K562 (cell line): ENCODE measurements around the gene SLC39A11. TPM values are rescaled to one million over a fixed set of nuclear protein-coding genes. Genes with fewer than 3 reads are reported as not detected.

Experiments
- PTBP1 ChIP-seq: fragments of 200-400 bp; formaldehyde crosslinking; IDR thresholded peaks from 2 replicates; pipeline ENCODE4 v1.6.1; 2017; ENCODE audit warnings: low read depth, low read length
- TEAD2 ChIP-seq: fragments of 450-650 bp; IDR thresholded peaks from 2 replicates; pipeline ENCODE4 v1.6.1; 2016; ENCODE audit warnings: missing genetic modification characterization, control low read depth, missing compliant biosample characterization
- XRCC3 ChIP-seq: fragments of 450-650 bp; IDR thresholded peaks from 2 replicates; pipeline ENCODE4 v1.6.1; 2017; ENCODE audit warnings: mild to moderate bottlenecking, moderate library complexity
- ZNF766 ChIP-seq: fragments of 200-800 bp; sonication (Bioruptor generic); conservative IDR thresholded peaks from 2 replicates; pipeline ENCODE4 v1.6.1; 2016; ENCODE audit warnings: missing genetic modification characterization, missing compliant biosample characterization
- polyA plus RNA-seq, 8 experiments: library from polyadenylated mRNA; depleted of rRNA in 4 of 8; stranded (reverse) in 5 of 8; unstranded in 3 of 8; fragments of >200 nt; fragmentation: Nextera tagmentation in 2 of 8; fragmentation: Illumina TruSeq in 1 of 8; extraction: Ambion mirVana in 2 of 8; extraction: Trizol in 1 of 8; gene quantifications; 2 replicates each; pipeline versions ENCODE4 v1.2.1 to v1.2.3, GENCODE V29; 2011 to 2014; ENCODE audit warnings: inconsistent platforms in 1 of 8, missing spikeins in 1 of 8
- total RNA-seq, 7 experiments: library from RNA; depleted of rRNA in 6 of 7; stranded (reverse); fragments of >200 nt in 6 of 7; fragmentation: Illumina TruSeq in 2 of 7; extraction: Trizol in 2 of 7; gene quantifications; 2 replicates each; pipeline versions ENCODE4 v1.2.1 to v1.2.3, GENCODE V29; 2011 to 2021; ENCODE audit warnings: low replicate concordance in 1 of 7
- TF ChIP-seq, protein P1 (sequence below): fragments of 450-650 bp; IDR thresholded peaks from 2 replicates; pipeline ENCODE4 v1.6.1; 2016; ENCODE audit warnings: low read depth

Gene SLC39A11
- total and polyA plus RNA-seq, 9 of the 15 experiments (the other 6 are each of a cell fraction or from before 2014, with no cell fraction given), result 10.5 to 26.4 (median 13.4) TPM

DNA sequence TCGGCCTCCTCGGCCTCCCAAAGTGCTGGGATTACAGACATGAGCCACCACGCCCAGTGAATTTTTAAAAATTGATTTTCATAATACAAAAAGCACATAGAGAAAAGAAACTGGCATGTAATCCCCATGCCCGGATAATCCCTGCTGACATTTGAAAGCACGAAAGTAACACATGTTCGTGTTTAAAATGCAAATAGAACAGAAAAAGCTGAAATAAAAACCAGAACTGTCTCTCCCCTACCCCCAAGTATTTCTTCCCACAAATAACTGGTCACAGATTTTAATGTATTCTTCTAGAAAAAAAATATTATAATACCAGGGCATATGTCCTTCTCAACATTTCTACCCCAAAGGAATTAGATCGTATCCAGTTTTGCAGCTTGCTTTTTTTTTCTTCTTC lies 222.9 kb downstream of the SLC39A11 start (continued):
- TF ChIP-seq, protein P1, sequence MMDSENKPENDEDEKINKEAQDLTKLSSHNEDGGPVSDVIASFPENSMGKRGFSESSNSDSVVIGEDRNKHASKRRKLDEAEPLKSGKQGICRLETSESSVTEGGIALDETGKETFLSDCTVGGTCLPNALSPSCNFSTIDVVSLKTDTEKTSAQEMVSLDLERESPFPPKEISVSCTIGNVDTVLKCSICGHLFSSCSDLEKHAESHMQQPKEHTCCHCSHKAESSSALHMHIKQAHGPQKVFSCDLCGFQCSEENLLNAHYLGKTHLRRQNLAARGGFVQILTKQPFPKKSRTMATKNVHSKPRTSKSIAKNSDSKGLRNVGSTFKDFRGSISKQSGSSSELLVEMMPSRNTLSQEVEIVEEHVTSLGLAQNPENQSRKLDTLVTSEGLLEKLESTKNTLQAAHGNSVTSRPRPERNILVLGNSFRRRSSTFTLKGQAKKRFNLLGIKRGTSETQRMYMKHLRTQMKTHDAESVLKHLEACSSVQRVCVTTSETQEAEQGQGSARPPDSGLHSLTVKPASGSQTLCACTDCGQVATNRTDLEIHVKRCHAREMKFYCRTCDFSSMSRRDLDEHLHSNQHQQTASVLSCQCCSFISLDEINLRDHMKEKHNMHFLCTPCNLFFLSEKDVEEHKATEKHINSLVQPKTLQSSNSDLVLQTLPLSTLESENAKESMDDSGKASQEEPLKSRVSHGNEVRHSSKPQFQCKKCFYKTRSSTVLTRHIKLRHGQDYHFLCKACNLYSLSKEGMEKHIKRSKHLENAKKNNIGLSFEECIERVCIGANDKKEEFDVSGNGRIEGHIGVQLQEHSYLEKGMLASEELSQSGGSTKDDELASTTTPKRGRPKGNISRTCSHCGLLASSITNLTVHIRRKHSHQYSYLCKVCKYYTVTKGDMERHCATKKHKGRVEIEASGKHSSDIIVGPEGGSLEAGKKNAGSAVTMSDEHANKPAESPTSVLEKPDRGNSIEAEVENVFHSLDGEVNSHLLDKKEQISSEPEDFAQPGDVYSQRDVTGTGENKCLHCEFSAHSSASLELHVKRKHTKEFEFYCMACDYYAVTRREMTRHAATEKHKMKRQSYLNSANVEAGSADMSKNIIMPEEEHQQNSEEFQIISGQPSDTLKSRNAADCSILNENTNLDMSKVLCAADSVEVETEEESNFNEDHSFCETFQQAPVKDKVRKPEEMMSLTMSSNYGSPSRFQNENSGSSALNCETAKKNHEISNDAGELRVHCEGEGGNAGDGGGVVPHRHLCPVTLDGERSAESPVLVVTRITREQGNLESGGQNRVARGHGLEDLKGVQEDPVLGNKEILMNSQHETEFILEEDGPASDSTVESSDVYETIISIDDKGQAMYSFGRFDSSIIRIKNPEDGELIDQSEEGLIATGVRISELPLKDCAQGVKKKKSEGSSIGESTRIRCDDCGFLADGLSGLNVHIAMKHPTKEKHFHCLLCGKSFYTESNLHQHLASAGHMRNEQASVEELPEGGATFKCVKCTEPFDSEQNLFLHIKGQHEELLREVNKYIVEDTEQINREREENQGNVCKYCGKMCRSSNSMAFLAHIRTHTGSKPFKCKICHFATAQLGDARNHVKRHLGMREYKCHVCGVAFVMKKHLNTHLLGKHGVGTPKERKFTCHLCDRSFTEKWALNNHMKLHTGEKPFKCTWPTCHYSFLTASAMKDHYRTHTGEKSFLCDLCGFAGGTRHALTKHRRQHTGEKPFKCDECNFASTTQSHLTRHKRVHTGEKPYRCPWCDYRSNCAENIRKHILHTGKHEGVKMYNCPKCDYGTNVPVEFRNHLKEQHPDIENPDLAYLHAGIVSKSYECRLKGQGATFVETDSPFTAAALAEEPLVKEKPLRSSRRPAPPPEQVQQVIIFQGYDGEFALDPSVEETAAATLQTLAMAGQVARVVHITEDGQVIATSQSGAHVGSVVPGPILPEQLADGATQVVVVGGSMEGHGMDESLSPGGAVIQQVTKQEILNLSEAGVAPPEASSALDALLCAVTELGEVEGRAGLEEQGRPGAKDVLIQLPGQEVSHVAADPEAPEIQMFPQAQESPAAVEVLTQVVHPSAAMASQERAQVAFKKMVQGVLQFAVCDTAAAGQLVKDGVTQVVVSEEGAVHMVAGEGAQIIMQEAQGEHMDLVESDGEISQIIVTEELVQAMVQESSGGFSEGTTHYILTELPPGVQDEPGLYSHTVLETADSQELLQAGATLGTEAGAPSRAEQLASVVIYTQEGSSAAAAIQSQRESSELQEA, result no peak
- no peak for TF ChIP-seq TEAD2 (tag)
- TF ChIP-seq PTBP1, result no peak
- TF ChIP-seq ZNF766, result no peak
- no peak for TF ChIP-seq XRCC3
